Left cardiac atrium (tissue), 4 donors: ENCODE results near the gene CES3. TPM values are rescaled to one million over a fixed set of nuclear protein-coding genes. Genes with fewer than 3 reads are reported as not detected.
"Not testable (repeated sequence)": the region's sequence is repeated elsewhere in the genome, so short reads cannot be mapped to it uniquely, and the experiment has no call there.

Source experiments
- ATAC-seq, 2 donors: fragments of 200-7000 bp; cut with Tn5 transposase; one replicate each; pipeline ENCODE4 v1.9.1; 2020; ENCODE audit warnings: mild to moderate bottlenecking in 2 of 2, moderate library complexity in 2 of 2
- DNase-seq: peaks from one replicate; pipeline ENCODE4 v3.0.0-alpha.2; 2020
- intact Hi-C, 2 donors: fragments of 100-400 bp; cut with DNase I; formaldehyde crosslinking; loops; one replicate each; pipeline versions ENCODE4 v1.14.1 to v1.15.1; 2022 to 2023
- total RNA-seq, 2 donors: library from RNA; stranded (reverse); fragmentation: NEBNext Ultra II Directional; extraction: Animal tissue kit (Norgen Biotek cat#: 25700); gene quantifications; one replicate each; pipeline ENCODE4 v1.2.1, GENCODE V29; 2021
- donor health status: DM: no; HTN: yes; CAD: no.
- donor health status: DM: no; HTN: yes; CAD: no; lungs with severe emphysema.
- donor health status: DM: yes; HTN: yes; CAD: no.
- donor health status: Dilated cardiomyopathy.

CES3 gene
- total RNA-seq, 2 donors from 2014 or later, result 0.63 to 1.4 TPM

GRCh38 chr16:66983033-66983432 is 22.0 kb downstream of the CES3 start:
- ATAC-seq (no peak), DNase-seq (no peak)
- intact Hi-C loops, result no loop called here

GRCh38 chr16:66984892-66985311 is 23.8 kb downstream of the CES3 start:
- no peak for DNase-seq
- ATAC-seq, result no peak
- intact Hi-C loops, result no loop called here

- intact Hi-C loops, result no loop called here
- DNase-seq, result no peak
- no peak for ATAC-seq
Observed at GRCh38 chr16:66986559-66986958, 25.5 kb downstream of the CES3 start.

- ATAC-seq, result peak; percentile 55 to 72
- DNase-seq, result no peak
- intact Hi-C loops, result no loop called here
Observed at GRCh38 chr16:66988197-66988788, 27.2 kb downstream of the CES3 start, which contains the start of gene CES4A. TSS of gene CES4A (plus strand) at chr16:66988589. CDS start at chr16:66988773, 184 bp downstream.

- no peak for ATAC-seq
- intact Hi-C loops, result no loop called here
- DNase-seq, result no peak
Observed at GRCh38 chr16:66991545-66992077, 30.5 kb downstream of the CES3 start.

- ATAC-seq, DNase-seq, intact Hi-C loops: not testable (repeated sequence)
Observed at GRCh38 chr16:66993558-66993957, 32.5 kb downstream of the CES3 start.

- DNase-seq (peak; percentile 72), ATAC-seq (peak; percentile 39 to 77)
- intact Hi-C loops, result no loop called here
Observed at GRCh38 chr16:66996324-66996982, 35.4 kb downstream of the CES3 start.

- DNase-seq, result no peak
- intact Hi-C loops, result no loop called here
- no peak for ATAC-seq
Observed at GRCh38 chr16:66996983-66997358, 35.9 kb downstream of the CES3 start.

- DNase-seq (peak; percentile 58), ATAC-seq (peak; percentile 62 to 76)
- intact Hi-C loops, result no loop called here
Observed at GRCh38 chr16:67000384-67001351, 39.6 kb downstream of the CES3 start.

- intact Hi-C loops, result no loop called here
- ATAC-seq, result no peak
- DNase-seq, result no peak
Observed at GRCh38 chr16:67001726-67002125, 40.7 kb downstream of the CES3 start.

GRCh38 chr16:67006930-67007658 is 46.0 kb downstream of the CES3 start:
- ATAC-seq (no peak), DNase-seq (no peak)
- intact Hi-C loops, result no loop called here

GRCh38 chr16:67009158-67009557 is 48.1 kb downstream of the CES3 start:
- intact Hi-C loops, result no loop called here
- ATAC-seq (no peak), DNase-seq (no peak)

- no peak for ATAC-seq
- DNase-seq, result no peak
- intact Hi-C loops, result no loop called here
Observed at GRCh38 chr16:67011274-67011673, 50.2 kb downstream of the CES3 start.

GRCh38 chr16:67013233-67013822 is 52.3 kb downstream of the CES3 start:
- peak in 1 of 2 donors; percentile 21 for ATAC-seq
- peak; percentile 21 for DNase-seq
- intact Hi-C loops, result no loop called here

GRCh38 chr16:67013823-67014633 is 53.0 kb downstream of the CES3 start:
- intact Hi-C loops, result no loop called here
- ATAC-seq, result peak; percentile 86 to 88
- peak; percentile 84 for DNase-seq

GRCh38 chr16:67014634-67015312 is 53.7 kb downstream of the CES3 start:
- intact Hi-C loops, result no loop called here
- no peak for DNase-seq
- no peak for ATAC-seq

- DNase-seq, result no peak
- intact Hi-C loops, result no loop called here
- ATAC-seq, result no peak
Observed at GRCh38 chr16:67015313-67015731, 54.3 kb downstream of the CES3 start.
